Colonic mucosa (tissue), 4 donors: Measurements from ENCODE around the gene FHOD1. TPM values are rescaled to one million over a fixed set of nuclear protein-coding genes. Genes with fewer than 3 reads are reported as not detected.

ENCODE experiments used
- DNase-seq: peaks from one replicate; pipeline ENCODE4 v3.0.0-alpha.2; 2020
- H3K27ac ChIP-seq: fragments of 200-600 bp; one replicate; pipeline ENCODE4 v1.8.0; 2021
- H3K27me3 ChIP-seq: fragments of 200-600 bp; one replicate; pipeline ENCODE4 v1.8.0; 2021
- H3K36me3 ChIP-seq: fragments of 200-600 bp; one replicate; pipeline ENCODE4 v1.8.0; 2021
- H3K4me1 ChIP-seq: fragments of 200-600 bp; one replicate; pipeline ENCODE4 v1.8.0; 2021; ENCODE audit warnings: mild to moderate bottlenecking
- H3K4me3 ChIP-seq: fragments of 200-600 bp; one replicate; pipeline ENCODE4 v1.8.0; 2021
- H3K9ac ChIP-seq, 2 donors: one replicate each; pipeline ENCODE4 v1.7.0; 2013; ENCODE audit warnings: control low read depth in 2 of 2, low read depth in 2 of 2, low read length in 2 of 2
- H3K9me3 ChIP-seq: fragments of 200-600 bp; one replicate; pipeline ENCODE4 v1.8.0; 2021
- intact Hi-C: fragments of 100-400 bp; cut with DNase I; formaldehyde crosslinking; loops from one replicate; pipeline ENCODE4 v1.14.1; 2022
- total RNA-seq, 2 donors: library from RNA; stranded (reverse); fragmentation: NEBNext Ultra II Directional in 1 of 2; extraction: Animal tissue kit (Norgen Biotek cat#: 25700) in 1 of 2; gene quantifications; one replicate each; pipeline ENCODE4 v1.2.1, GENCODE V29; 2021
- TF ChIP-seq, protein P1 (sequence below): fragments of 200-600 bp; IDR thresholded peaks from one replicate; pipeline ENCODE4 v1.8.0; 2022; ENCODE audit warnings: antibody characterized with exemption, mild to moderate bottlenecking
- donor health status: healthy.
- donor health status: DM: no; HTN: no; CAD: no.
- donor health status: DM: no; HTN: no; CAD: no.

Gene FHOD1
- total RNA-seq, 2 donors from 2014 or later = 21.6 to 47.2 TPM

DNA sequence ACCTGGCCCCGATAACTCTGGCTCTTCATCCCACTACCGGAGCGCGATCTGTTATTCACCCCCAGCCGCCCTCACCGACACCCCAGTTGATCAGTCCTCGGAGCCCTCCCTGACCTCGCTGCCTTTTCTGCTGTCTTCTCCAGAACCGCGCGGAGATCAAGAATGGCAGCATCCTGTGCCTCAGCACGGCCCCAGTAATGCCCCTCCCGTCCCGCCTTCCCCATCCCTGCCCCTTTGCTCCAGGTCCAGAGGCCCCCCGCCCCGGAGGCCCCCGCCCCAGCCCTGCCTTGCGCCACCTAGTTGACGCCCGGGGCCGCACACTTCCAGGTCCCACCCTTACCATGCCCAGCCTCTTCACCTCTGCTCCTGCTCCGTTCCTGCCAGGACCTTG, 47.5 kb downstream of the FHOD1 start:
- peak overlapping the region; percentile 39 to 76 for H3K9ac ChIP-seq
- no peaks in the 10 kb centered on the region for H3K9me3 ChIP-seq
- peak overlapping the region; percentile 96 for H3K27ac ChIP-seq
- TF ChIP-seq, protein P1, sequence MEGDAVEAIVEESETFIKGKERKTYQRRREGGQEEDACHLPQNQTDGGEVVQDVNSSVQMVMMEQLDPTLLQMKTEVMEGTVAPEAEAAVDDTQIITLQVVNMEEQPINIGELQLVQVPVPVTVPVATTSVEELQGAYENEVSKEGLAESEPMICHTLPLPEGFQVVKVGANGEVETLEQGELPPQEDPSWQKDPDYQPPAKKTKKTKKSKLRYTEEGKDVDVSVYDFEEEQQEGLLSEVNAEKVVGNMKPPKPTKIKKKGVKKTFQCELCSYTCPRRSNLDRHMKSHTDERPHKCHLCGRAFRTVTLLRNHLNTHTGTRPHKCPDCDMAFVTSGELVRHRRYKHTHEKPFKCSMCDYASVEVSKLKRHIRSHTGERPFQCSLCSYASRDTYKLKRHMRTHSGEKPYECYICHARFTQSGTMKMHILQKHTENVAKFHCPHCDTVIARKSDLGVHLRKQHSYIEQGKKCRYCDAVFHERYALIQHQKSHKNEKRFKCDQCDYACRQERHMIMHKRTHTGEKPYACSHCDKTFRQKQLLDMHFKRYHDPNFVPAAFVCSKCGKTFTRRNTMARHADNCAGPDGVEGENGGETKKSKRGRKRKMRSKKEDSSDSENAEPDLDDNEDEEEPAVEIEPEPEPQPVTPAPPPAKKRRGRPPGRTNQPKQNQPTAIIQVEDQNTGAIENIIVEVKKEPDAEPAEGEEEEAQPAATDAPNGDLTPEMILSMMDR = no peak
- peaks cover 22% of the 10 kb centered on the region for H3K36me3 ChIP-seq
- DNase-seq = peak; percentile 70
- intact Hi-C loops = loop anchor here (5.0 kb wide), 1 partner anchor 82 kb away; no protein-coding TSS in a partner anchor
- no peaks in the 10 kb centered on the region for H3K4me1 ChIP-seq
- H3K4me3 ChIP-seq = peak overlapping the region; percentile 54
- no peaks in the 10 kb centered on the region for H3K27me3 ChIP-seq

DNA sequence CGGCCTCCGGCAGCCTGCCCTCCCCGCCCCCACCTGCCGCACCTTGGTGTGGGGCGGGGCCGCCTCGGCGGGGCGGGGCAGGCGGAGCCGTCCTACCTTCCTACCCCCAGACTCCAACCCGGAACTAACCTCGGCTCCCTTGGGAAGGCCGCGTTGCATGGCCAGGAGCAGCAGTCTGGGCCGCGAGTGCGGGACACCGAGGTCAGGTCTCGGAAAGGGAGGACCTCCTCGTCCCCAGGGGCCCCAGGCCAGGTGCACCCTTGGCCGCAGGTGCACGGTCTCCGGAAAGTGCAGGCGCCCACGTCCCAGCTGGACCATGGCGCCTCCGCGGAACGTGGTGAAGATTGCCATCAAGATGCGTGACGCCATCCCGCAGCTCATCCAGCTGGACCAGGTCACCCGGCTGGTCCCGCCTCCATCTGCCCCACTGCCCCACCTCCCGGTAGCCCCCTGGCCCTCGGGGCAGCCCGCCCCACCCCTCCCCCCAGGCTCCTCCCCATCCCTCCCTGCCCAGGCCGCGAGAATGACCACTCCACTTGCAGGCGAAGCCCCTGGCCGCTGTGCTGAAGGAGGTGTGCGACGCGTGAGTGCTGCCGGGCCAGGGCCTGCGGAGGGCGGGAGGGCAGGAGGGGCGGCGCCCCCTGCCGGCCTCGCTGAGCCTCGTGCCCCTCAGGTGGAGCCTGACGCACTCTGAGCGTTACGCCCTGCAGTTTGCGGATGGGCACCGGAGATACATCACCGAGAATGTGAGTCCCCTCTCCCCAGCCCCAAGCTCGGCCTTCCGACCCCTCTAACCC, 48.1 kb downstream of the FHOD1 start, which contains the start of gene ELMO3:
ELMO3 (plus strand) TSS at position 121 of the 797 bp plus-strand sequence; CDS start at position 317, 196 bp downstream.
- peak within 1 kb of the TSS; percentile 96 for H3K27ac ChIP-seq
- no peaks in the 10 kb centered on the region for H3K9me3 ChIP-seq
- TF ChIP-seq, protein P1 = peak; percentile 42
- no peaks in the 10 kb centered on the region for H3K4me1 ChIP-seq
- H3K27me3 ChIP-seq = no peaks in the 10 kb centered on the region
- peak; percentile 89 for DNase-seq
- intact Hi-C loops = loop anchor here (5.0 kb wide), 1 partner anchor 83 kb away; no protein-coding TSS in a partner anchor
- peaks cover 22% of the 10 kb centered on the region for H3K36me3 ChIP-seq
- peak within 1 kb of the TSS; percentile 76 to 84 for H3K9ac ChIP-seq
- peak within 1 kb of the TSS; percentile 54 for H3K4me3 ChIP-seq

DNA sequence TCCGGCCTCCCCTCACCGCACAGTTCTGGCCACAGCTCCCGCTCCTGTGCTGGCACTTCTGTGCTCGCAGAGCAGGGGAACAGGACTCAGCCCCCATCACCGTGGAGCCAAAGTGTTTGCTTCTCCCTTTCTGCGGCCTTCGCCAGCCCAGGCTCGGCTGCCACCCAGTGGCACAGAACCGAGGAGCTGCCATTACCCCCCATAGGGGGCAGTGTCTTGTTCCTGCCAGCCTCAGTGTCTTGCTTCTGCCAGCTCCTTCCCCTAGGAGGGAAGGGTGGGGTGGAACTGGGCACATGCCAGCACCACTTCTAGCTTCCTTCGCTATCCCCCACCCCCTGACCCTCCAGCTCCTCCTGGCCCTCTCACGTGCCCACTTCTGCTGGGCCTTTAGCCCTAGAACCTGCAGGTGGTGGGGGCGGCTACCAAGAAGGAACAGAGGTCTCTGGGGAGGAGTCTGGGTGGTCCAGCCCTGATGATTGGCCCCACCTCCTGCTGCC, 49.0 kb downstream of the FHOD1 start:
- peak; percentile 80 for DNase-seq
- Histone ChIP-seq H3K36me3 (peaks cover 22% of the 10 kb centered on the region), H3K9me3 (no peaks in the 10 kb centered on the region), H3K4me3 (no peak overlapping the region), H3K9ac (peak overlapping the region; percentile 48 to 71), H3K27me3 (no peaks in the 10 kb centered on the region), H3K4me1 (peaks cover 6% of the 10 kb centered on the region), H3K27ac (peak overlapping the region; percentile 96)
- TF ChIP-seq, protein P1 = peak; percentile 69
- intact Hi-C loops = loop anchor here (5.0 kb wide), 1 partner anchor 84 kb away; no protein-coding TSS in a partner anchor

DNA sequence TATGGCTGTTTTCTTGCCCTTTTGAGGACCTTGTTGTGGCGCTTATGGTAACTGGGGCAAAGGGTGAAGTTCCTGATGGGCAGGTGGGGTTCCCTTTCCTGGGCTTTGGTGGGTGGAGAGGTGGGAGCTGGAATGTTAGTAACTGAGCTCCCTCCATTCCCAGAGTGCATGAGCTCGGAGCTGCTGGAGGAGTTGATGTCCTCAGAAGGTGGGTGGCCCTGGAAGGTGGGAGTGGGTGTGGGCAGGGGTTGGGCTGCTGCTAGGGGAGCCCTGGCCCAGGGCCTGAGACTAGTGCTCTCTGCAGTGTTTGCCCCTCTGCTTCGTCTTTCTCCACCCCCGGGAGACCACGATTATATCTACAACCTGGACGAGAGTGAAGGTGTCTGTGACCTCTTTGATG, 49.6 kb downstream of the FHOD1 start:
- no peaks in the 10 kb centered on the region for H3K27me3 ChIP-seq
- peaks cover 12% of the 10 kb centered on the region for H3K4me1 ChIP-seq
- H3K9me3 ChIP-seq = no peaks in the 10 kb centered on the region
- intact Hi-C loops = loop anchor here (5.0 kb wide), 1 partner anchor 85 kb away; no protein-coding TSS in a partner anchor
- H3K9ac ChIP-seq = peak overlapping the region in 1 of 2 donors; percentile 71
- no peak overlapping the region for H3K4me3 ChIP-seq
- H3K27ac ChIP-seq = peak overlapping the region; percentile 96
- H3K36me3 ChIP-seq = peaks cover 22% of the 10 kb centered on the region
- no peak for DNase-seq
- TF ChIP-seq, protein P1 = no peak

DNA sequence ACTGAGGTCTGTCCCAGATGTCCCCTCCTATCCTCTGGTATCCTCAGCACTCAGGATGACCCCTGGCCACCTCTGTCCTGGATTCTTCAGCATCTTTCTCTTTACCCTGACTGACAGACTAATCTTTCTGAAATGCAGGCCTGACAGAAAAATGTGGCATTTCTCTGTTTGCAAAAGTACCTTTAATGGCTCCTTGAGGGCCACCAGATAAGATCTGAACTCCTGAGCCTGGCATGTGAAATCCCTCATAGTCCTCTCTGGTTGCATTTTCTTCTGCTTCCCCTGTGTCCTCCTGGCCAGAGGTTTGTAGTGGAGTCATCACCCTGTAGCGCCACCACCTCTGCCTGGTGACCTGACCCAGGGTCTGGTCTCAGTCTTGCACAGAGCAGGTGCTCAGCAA, 50.4 kb downstream of the FHOD1 start:
- no peak overlapping the region for H3K27ac ChIP-seq
- TF ChIP-seq, protein P1 = no peak
- H3K4me3 ChIP-seq = no peak overlapping the region
- H3K27me3 ChIP-seq = no peaks in the 10 kb centered on the region
- H3K36me3 ChIP-seq = peaks cover 22% of the 10 kb centered on the region
- no peak overlapping the region for H3K9ac ChIP-seq
- no peak for DNase-seq
- peaks cover 13% of the 10 kb centered on the region for H3K4me1 ChIP-seq
- intact Hi-C loops = loop anchor here (5.0 kb wide), 1 partner anchor 85 kb away; no protein-coding TSS in a partner anchor
- H3K9me3 ChIP-seq = no peaks in the 10 kb centered on the region
